RWPE1 (cell line): Measurements from ENCODE around the gene SYT6.

Experiments
- CTCF ChIA-PET: fragments of 350-600 bp; sonication (Branson Sonifier 250); formaldehyde crosslinking; extraction: SDS; loops from one replicate; lab custom pipeline; 2021; lab: Yijun Ruan, JAX
- POLR2A ChIA-PET: fragments of 400-600 bp; formaldehyde crosslinking; extraction: SDS; loops from one replicate; lab custom pipeline; 2020; ENCODE audit warnings: antibody characterized with exemption; ENCODE audit not compliant: low non-redundant PET; lab: Yijun Ruan, JAX
- DNase-seq: peaks from one replicate; pipeline ENCODE4 v3.0.0; 2012; ENCODE audit warnings: low spot score
- H3K27ac ChIP-seq: fragments of 450-650 bp; 2 replicates; pipeline ENCODE4 v1.5.1; 2017
- CTCF ChIP-seq: fragments of 450-650 bp; conservative IDR thresholded peaks from 2 replicates; pipeline ENCODE4 v1.5.1; 2017; ENCODE audit warnings: low read depth, mild to moderate bottlenecking

SYT6 gene

GRCh38 chr1:114150016-114150415 is 3.7 kb downstream of the SYT6 start:
- H3K27ac ChIP-seq, result no peak overlapping the region
- CTCF ChIA-PET, result no interaction called here
- no peak for DNase-seq
- TF ChIP-seq CTCF, result no peak
- POLR2A ChIA-PET, result no interaction called here

- TF ChIP-seq CTCF, result no peak
- CTCF ChIA-PET, result no interaction called here
- no peak for DNase-seq
- POLR2A ChIA-PET, result no interaction called here
- H3K27ac ChIP-seq, result no peak overlapping the region
Measured at GRCh38 chr1:114149211-114149610, 4.5 kb downstream of the SYT6 start.

- CTCF ChIA-PET, result interaction anchor here (0.8 kb wide), 1 partner anchor 23 kb away, joined by 3 read pairs; no protein-coding TSS in a partner anchor
- POLR2A ChIA-PET, result no interaction called here
- H3K27ac ChIP-seq, result no peak overlapping the region
- no peak for TF ChIP-seq CTCF
- no peak for DNase-seq
Measured at GRCh38 chr1:114145504-114146151, 8.0 kb downstream of the SYT6 start.

- CTCF ChIA-PET, result no interaction called here
- DNase-seq, result no peak
- H3K27ac ChIP-seq, result no peak overlapping the region
- POLR2A ChIA-PET, result no interaction called here
- TF ChIP-seq CTCF, result no peak
Measured at GRCh38 chr1:114144016-114144415, 9.7 kb downstream of the SYT6 start.

GRCh38 chr1:114139540-114139939 is 14.1 kb downstream of the SYT6 start:
- POLR2A ChIA-PET, result no interaction called here
- TF ChIP-seq CTCF, result no peak
- H3K27ac ChIP-seq, result no peak overlapping the region
- DNase-seq, result no peak
- CTCF ChIA-PET, result interaction anchor here (0.6 kb wide), 1 partner anchor 889 kb away, joined by 3 read pairs; no protein-coding TSS in a partner anchor

GRCh38 chr1:114137497-114137896 is 16.2 kb downstream of the SYT6 start:
- no peak for TF ChIP-seq CTCF
- CTCF ChIA-PET, result no interaction called here
- H3K27ac ChIP-seq, result no peak overlapping the region
- DNase-seq, result no peak
- POLR2A ChIA-PET, result no interaction called here
